Measurements from ENCODE around the gene H6PD.
A peak's percentile ranks its signal among the peaks of the same experiment; 100 is the strongest.

H6PD gene

DNA sequence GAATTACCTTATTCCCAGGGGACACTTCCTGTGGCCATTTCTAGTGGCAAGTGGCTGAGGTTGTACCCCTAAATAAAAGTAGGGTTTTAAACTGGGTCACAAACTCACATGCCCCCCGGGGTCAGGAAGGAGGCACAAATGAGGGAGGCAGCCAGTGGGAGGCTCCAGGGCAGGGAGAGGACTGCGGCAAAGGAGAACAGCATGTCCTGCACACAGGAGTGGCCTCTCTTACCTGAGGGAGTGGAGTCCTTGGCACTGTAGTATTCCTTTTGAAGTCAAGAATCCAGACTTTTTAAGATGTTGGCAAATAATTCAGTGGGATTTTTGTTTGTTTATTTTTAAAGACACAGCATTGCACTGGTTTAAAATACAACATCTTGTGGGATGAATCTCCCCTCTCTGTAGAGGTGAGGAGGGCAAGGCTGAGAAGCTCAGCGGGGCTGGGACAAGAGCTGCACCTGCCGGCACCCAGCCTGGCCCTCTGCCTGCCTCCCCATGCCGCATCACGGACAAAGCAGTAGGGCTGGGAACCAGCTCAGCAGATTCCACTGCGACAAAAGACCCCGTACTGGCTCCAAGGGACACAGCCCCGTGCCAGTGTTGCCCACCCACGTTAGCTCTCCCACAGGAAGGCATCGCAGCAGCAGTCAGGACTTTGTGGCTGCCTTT lies 80.3 kb downstream of the H6PD start:
- H3K9me3 ChIP-seq (ENCODE audit: control insufficient read depth, insufficient read depth, low read depth, low read length) = no peaks in the 10 kb centered on the region
- ChIA-PET CTCF (interaction anchor here (0.5 kb wide), 1 partner anchor 207 kb away, joined by 3 read pairs; no protein-coding TSS in a partner anchor), POLR2A (no interaction called here)
- H3K4me3 ChIP-seq (ENCODE audit: low read depth, low read length) = no peak overlapping the region
- H3K4me1 ChIP-seq (ENCODE audit: control insufficient read depth, insufficient read depth, low read length) = peaks cover 9% of the 10 kb centered on the region
- peaks cover 0 to 3% of the 10 kb centered on the region in 2 experiments; a peak in 1 of 3 replicates for H3K36me3 ChIP-seq (ENCODE audit: control insufficient read depth in 2 of 2, insufficient read depth in 1 of 2, low read length in 2 of 2)
- no peak overlapping the region for H3K27ac ChIP-seq (ENCODE audit: extremely low read depth, low read depth, low read length)
- TF ChIP-seq, protein P1, sequence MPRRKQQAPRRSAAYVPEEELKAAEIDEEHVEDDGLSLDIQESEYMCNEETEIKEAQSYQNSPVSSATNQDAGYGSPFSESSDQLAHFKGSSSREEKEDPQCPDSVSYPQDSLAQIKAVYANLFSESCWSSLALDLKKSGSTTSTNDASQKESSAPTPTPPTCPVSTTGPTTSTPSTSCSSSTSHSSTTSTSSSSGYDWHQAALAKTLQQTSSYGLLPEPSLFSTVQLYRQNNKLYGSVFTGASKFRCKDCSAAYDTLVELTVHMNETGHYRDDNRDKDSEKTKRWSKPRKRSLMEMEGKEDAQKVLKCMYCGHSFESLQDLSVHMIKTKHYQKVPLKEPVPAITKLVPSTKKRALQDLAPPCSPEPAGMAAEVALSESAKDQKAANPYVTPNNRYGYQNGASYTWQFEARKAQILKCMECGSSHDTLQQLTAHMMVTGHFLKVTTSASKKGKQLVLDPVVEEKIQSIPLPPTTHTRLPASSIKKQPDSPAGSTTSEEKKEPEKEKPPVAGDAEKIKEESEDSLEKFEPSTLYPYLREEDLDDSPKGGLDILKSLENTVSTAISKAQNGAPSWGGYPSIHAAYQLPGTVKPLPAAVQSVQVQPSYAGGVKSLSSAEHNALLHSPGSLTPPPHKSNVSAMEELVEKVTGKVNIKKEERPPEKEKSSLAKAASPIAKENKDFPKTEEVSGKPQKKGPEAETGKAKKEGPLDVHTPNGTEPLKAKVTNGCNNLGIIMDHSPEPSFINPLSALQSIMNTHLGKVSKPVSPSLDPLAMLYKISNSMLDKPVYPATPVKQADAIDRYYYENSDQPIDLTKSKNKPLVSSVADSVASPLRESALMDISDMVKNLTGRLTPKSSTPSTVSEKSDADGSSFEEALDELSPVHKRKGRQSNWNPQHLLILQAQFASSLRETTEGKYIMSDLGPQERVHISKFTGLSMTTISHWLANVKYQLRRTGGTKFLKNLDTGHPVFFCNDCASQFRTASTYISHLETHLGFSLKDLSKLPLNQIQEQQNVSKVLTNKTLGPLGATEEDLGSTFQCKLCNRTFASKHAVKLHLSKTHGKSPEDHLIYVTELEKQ (tag by site-specific recombination; IDR thresholded peaks at IDR 0.05; ENCODE audit: borderline replicate concordance) = no peak
- TF ChIP-seq ZNF214 (tag by site-specific recombination; IDR thresholded peaks at IDR 0.05; ENCODE audit: borderline replicate concordance) (no peak), MYNN (tag by site-specific recombination; IDR thresholded peaks at IDR 0.05; ENCODE audit: borderline replicate concordance) (no peak), ZNF302 (tag by site-specific recombination; IDR thresholded peaks at IDR 0.05; ENCODE audit: low read depth) (no peak), OSR2 (tag by site-specific recombination; IDR thresholded peaks at IDR 0.05) (no peak)

- no peaks in the 10 kb centered on the region for H3K9me3 ChIP-seq (ENCODE audit: control insufficient read depth, insufficient read depth, low read depth, low read length)
- peaks cover 0 to 3% of the 10 kb centered on the region in 2 experiments; a peak in 1 of 3 replicates for H3K36me3 ChIP-seq (ENCODE audit: control insufficient read depth in 2 of 2, insufficient read depth in 1 of 2, low read length in 2 of 2)
- H3K4me3 ChIP-seq (ENCODE audit: low read depth, low read length) = no peak overlapping the region
- TF ChIP-seq ZFHX2 (tag by site-specific recombination; conservative IDR thresholded peaks at IDR 0.05) (peak; percentile 86), SCRT2 (tag by site-specific recombination; IDR thresholded peaks at IDR 0.05) (peak; percentile 69), WT1 (tag by site-specific recombination; IDR thresholded peaks at IDR 0.05) (no peak), EGR2 (tag by site-specific recombination; IDR thresholded peaks at IDR 0.05; ENCODE audit: low read depth) (peak; percentile 65), ZNF626 (tag by site-specific recombination; IDR thresholded peaks at IDR 0.05) (no peak), OVOL3 (tag by site-specific recombination; IDR thresholded peaks at IDR 0.05) (no peak)
- POLR2A ChIA-PET = no interaction called here
- no peak overlapping the region for H3K27ac ChIP-seq (ENCODE audit: extremely low read depth, low read depth, low read length)
- CTCF ChIA-PET = interaction anchor here (0.5 kb wide), 1 partner anchor 208 kb away, joined by 3 read pairs; no protein-coding TSS in a partner anchor
- peaks cover 9% of the 10 kb centered on the region for H3K4me1 ChIP-seq (ENCODE audit: control insufficient read depth, insufficient read depth, low read length)
Observed at GRCh38 chr1:9315411-9316079, 81.0 kb downstream of the H6PD start.

DNA sequence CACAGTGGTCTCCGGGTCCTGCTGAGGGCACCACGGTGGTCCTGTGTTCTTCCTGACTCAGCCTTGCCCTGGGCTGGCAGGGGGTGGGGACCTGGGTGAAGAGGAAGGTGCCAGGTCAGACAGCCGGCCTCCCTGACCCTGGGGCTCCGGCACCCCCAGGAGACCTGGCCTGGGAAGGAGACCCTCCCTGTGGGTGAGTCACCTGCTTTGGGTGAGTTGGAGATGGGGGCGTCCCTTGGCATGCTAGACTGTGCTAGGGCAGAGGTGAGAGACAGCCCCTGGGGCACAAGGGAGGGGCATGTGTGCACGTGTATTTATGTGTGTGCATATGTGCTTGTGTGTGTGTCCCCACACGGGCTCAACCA lies 81.5 kb downstream of the H6PD start:
- POLR2A ChIA-PET = no interaction called here
- Histone ChIP-seq H3K27ac (ENCODE audit: extremely low read depth, low read depth, low read length) (no peak overlapping the region), H3K9me3 (ENCODE audit: control insufficient read depth, insufficient read depth, low read depth, low read length) (no peaks in the 10 kb centered on the region), H3K4me3 (ENCODE audit: low read depth, low read length) (no peak overlapping the region), H3K4me1 (ENCODE audit: control insufficient read depth, insufficient read depth, low read length) (peaks cover 6% of the 10 kb centered on the region), H3K36me3 (ENCODE audit: control insufficient read depth in 2 of 2, insufficient read depth in 1 of 2, low read length in 2 of 2) (peaks cover 0 to 3% of the 10 kb centered on the region in 2 experiments; a peak in 1 of 3 replicates)
- TF ChIP-seq KLF7 (tag by site-specific recombination; IDR thresholded peaks at IDR 0.05; ENCODE audit: borderline replicate concordance) = no peak
- peak; percentile 69 for TF ChIP-seq ZIC2 (tag by site-specific recombination; IDR thresholded peaks at IDR 0.05)
- CTCF ChIA-PET = no interaction called here

DNA sequence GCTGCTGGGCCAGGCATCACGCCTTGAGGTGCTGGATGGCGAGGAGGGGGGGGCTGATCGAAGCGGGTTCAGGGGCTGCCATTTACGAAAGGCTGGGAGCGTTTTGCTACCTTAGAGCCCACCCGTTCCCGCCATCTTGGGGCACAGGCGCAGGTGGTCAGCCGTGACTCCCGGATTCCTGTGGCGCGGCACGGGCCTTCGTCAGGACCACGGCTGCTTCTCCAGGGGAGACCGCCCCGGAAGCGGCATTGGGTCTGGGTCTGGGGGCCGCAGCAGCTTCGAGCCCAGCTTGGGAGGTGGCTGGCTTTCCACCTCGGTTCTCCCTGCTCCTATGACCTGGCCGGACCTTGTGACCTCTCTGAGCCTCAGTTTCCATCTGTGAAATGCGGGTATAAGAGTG lies 81.9 kb downstream of the H6PD start:
- Histone ChIP-seq H3K4me1 (ENCODE audit: control insufficient read depth, insufficient read depth, low read length) (peaks cover 2% of the 10 kb centered on the region), H3K36me3 (ENCODE audit: control insufficient read depth in 2 of 2, insufficient read depth in 1 of 2, low read length in 2 of 2) (peaks cover 0 to 3% of the 10 kb centered on the region in 2 experiments; a peak in 1 of 3 replicates), H3K9me3 (ENCODE audit: control insufficient read depth, insufficient read depth, low read depth, low read length) (no peaks in the 10 kb centered on the region), H3K4me3 (ENCODE audit: low read depth, low read length) (no peak overlapping the region), H3K27ac (ENCODE audit: extremely low read depth, low read depth, low read length) (no peak overlapping the region)
- ChIA-PET CTCF (interaction anchor here (0.6 kb wide), 1 partner anchor 139 kb away, joined by 3 read pairs; no protein-coding TSS in a partner anchor), POLR2A (no interaction called here)
- TF ChIP-seq SP2 (tag by site-specific recombination; IDR thresholded peaks at IDR 0.05) (no peak), ZFHX2 (tag by site-specific recombination; conservative IDR thresholded peaks at IDR 0.05) (no peak), ZSCAN16 (tag by site-specific recombination; IDR thresholded peaks at IDR 0.05) (no peak), ZNF121 (tag by site-specific recombination; IDR thresholded peaks at IDR 0.05) (no peak)
